Endothelial cell of umbilical vein (primary cell): ENCODE measurements around the gene CUL9. TPM values are rescaled to one million over a fixed set of nuclear protein-coding genes. Genes with fewer than 3 reads are reported as not detected.

Source experiments
- BruUV-seq: library from RNA; stranded (reverse); fragments of 400-500 nt; replicated peaks from 2 replicates; lab custom pipeline; 2021; lab: Mats Ljungman, UMichigan
- CTCF ChIA-PET: fragments of 300-600, 350-600 bp; sonication (Branson Sonifier 250); formaldehyde crosslinking; loops from one replicate; lab custom pipeline; 2021; ENCODE audit warnings: antibody characterized with exemption, inconsistent platforms; lab: Charles Lee
- POLR2A ChIA-PET: fragments of 300-600, 350-600 bp; sonication (Branson Sonifier 250); formaldehyde crosslinking; loops from one replicate; lab custom pipeline; 2021; ENCODE audit warnings: antibody characterized with exemption, inconsistent platforms; lab: Charles Lee
- DNase-seq: peaks from one replicate; pipeline ENCODE4 v3.0.0-alpha.2; 2011; ENCODE audit warnings: low read depth, low spot score
- FAIRE-seq: peaks from 2 replicates; lab custom pipeline; 2011; peaks lifted over from hg19 to GRCh38; lab: Jason Lieb, UNC
- H2AFZ ChIP-seq: 2 replicates; pipeline ENCODE4 v1.6.0; 2012; ENCODE audit warnings: low read depth, low read length, control low read depth, inconsistent platforms
- H3K27ac ChIP-seq: 2 replicates; pipeline ENCODE4 v1.5.1; 2011; ENCODE audit warnings: low read depth, mild to moderate bottlenecking, control low read depth, low read length, moderate library complexity; ENCODE audit not compliant: insufficient read depth
- H3K27me3 ChIP-seq, 2 experiments: 2 replicates each; pipeline versions ENCODE4 v1.6.0 to v1.6.1; 2011; ENCODE audit warnings: low read length in 2 of 2, mixed read lengths in 1 of 2; ENCODE audit not compliant: control insufficient read depth in 2 of 2, insufficient read depth in 2 of 2
- H3K36me3 ChIP-seq, 2 experiments: 2 replicates in 1 of 2; 3 replicates in 1 of 2; pipeline ENCODE4 v1.5.1; 2011; ENCODE audit warnings: low read length in 2 of 2, mild to moderate bottlenecking in 1 of 2, moderate library complexity in 1 of 2; ENCODE audit not compliant: control insufficient read depth in 2 of 2, insufficient read depth in 2 of 2; ENCODE audit errors: extremely low read depth in 1 of 2
- H3K4me1 ChIP-seq: 3 replicates; pipeline ENCODE4 v1.5.1; 2011; ENCODE audit warnings: mild to moderate bottlenecking, low read length; ENCODE audit not compliant: control insufficient read depth, insufficient read depth; ENCODE audit errors: extremely low read depth
- H3K4me2 ChIP-seq: 2 replicates; pipeline ENCODE4 v1.6.1; 2011; ENCODE audit warnings: low read length, control low read depth, mixed read lengths; ENCODE audit not compliant: insufficient read depth
- H3K4me3 ChIP-seq, 3 experiments: fragments of 200-600 bp in 1 of 3; sonication (generic), shearing (Covaris generic) in 1 of 3; replicated peaks in 1 of 3; 2 replicates each; pipeline ENCODE4 v1.5.1; 2011 to 2016; ENCODE audit warnings: control low read depth in 3 of 3, low read length in 3 of 3, mild to moderate bottlenecking in 2 of 3, inconsistent platforms in 1 of 3, low read depth in 1 of 3, moderate library complexity in 1 of 3; ENCODE audit not compliant: insufficient read depth in 1 of 3
- H3K79me2 ChIP-seq: 2 replicates; pipeline ENCODE4 v1.6.0; 2012; ENCODE audit warnings: low read length, inconsistent platforms; ENCODE audit not compliant: control insufficient read depth, insufficient read depth
- H3K9ac ChIP-seq: replicated peaks from 2 replicates; pipeline ENCODE3; 2011; ENCODE audit warnings: low read length, control low read depth; ENCODE audit not compliant: insufficient read depth; ENCODE audit errors: extremely low read depth
- H3K9me1 ChIP-seq: replicated peaks from 3 replicates; pipeline ENCODE4 v1.6.0; 2011; ENCODE audit warnings: mild to moderate bottlenecking, low read length; ENCODE audit not compliant: control insufficient read depth, insufficient read depth; ENCODE audit errors: extremely low read depth
- H3K9me3 ChIP-seq: replicated peaks from 2 replicates; pipeline ENCODE4 v1.5.1; 2012; ENCODE audit warnings: low read length, inconsistent platforms; ENCODE audit not compliant: control insufficient read depth, insufficient read depth
- H4K20me1 ChIP-seq: replicated peaks from 2 replicates; pipeline ENCODE3; 2011; ENCODE audit warnings: mild to moderate bottlenecking, low read length; ENCODE audit not compliant: control insufficient read depth, insufficient read depth; ENCODE audit errors: extremely low read depth
- CTCF ChIP-seq, 2 donors: IDR thresholded peaks; 1 replicate in 1 of 2; 2 replicates in 1 of 2; pipeline ENCODE4 v1.5.1; 2011; ENCODE audit warnings: low read length in 2 of 2, mild to moderate bottlenecking in 2 of 2, moderate library complexity in 2 of 2, control low read depth in 1 of 2, inconsistent platforms in 1 of 2, low read depth in 1 of 2; ENCODE audit not compliant: insufficient read depth in 1 of 2; ENCODE audit errors: extremely low read depth in 1 of 2
- EZH2 ChIP-seq: IDR thresholded peaks from 2 replicates; pipeline ENCODE4 v1.6.1; 2012; ENCODE audit warnings: borderline replicate concordance, low read depth, mild to moderate bottlenecking, moderate library complexity, low read length, inconsistent platforms; ENCODE audit not compliant: severe bottlenecking
- FOS ChIP-seq: IDR thresholded peaks from 2 replicates; pipeline ENCODE4 v1.6.1; 2011; ENCODE audit warnings: mild to moderate bottlenecking, low read length, moderate library complexity, borderline replicate concordance; ENCODE audit not compliant: insufficient read depth
- GATA2 ChIP-seq: IDR thresholded peaks from 2 replicates; pipeline ENCODE4 v1.7.0; 2011; ENCODE audit warnings: low read depth, mild to moderate bottlenecking, moderate library complexity, mixed read lengths, low read length; ENCODE audit not compliant: insufficient read length, insufficient read depth
- JUN ChIP-seq: IDR thresholded peaks from 2 replicates; pipeline ENCODE4 v1.6.1; 2011; ENCODE audit warnings: borderline replicate concordance, low read depth; ENCODE audit not compliant: insufficient read length, insufficient read depth
- MAX ChIP-seq: IDR thresholded peaks from 2 replicates; pipeline ENCODE4 v1.6.1; 2011; ENCODE audit not compliant: insufficient read depth, insufficient read length
- MYC ChIP-seq: IDR thresholded peaks from one replicate; pipeline ENCODE4 v1.6.1; 2011; ENCODE audit warnings: mild to moderate bottlenecking, low read depth, low read length
- POLR2A ChIP-seq: IDR thresholded peaks from 2 replicates; pipeline ENCODE4 v1.6.1; 2012; ENCODE audit warnings: low read depth, mild to moderate bottlenecking, control low read depth, low read length
- POLR2AphosphoS5 ChIP-seq: IDR thresholded peaks from 2 replicates; pipeline ENCODE4 v1.6.1; 2012; ENCODE audit warnings: low read depth, mild to moderate bottlenecking, control low read depth, low read length, moderate library complexity; ENCODE audit not compliant: insufficient read depth
- dilution Hi-C: fragments of 300-500 bp; cut with MboI; formaldehyde crosslinking; loops from one replicate; pipeline ENCODE4 v1.15.0; 2019; ENCODE audit warnings: low sequenced_read_pairs; ENCODE audit not compliant: extremely low pct_ligation_motif_present
- intact Hi-C: fragments of 100-400 bp; cut with micrococcal nuclease; formaldehyde crosslinking; loops from one replicate; pipeline ENCODE4 v1.10.0; 2022
- polyA plus RNA-seq, 4 experiments: library from polyadenylated mRNA; depleted of rRNA in 3 of 4; stranded (reverse) in 3 of 4; unstranded in 1 of 4; fragments of >200 nt; gene quantifications; 2 replicates each; pipeline versions ENCODE4 v1.2.1 to v1.2.3, GENCODE V29; 2011 to 2012; ENCODE audit warnings: missing spikeins in 1 of 4
- total RNA-seq: library from RNA; stranded (reverse); gene quantifications from 2 replicates; pipeline ENCODE4 v1.2.3, GENCODE V29; 2021

The CUL9 gene
- total and polyA plus RNA-seq, 2 donors (not counting 3 experiments of a cell fraction or from before 2014, with no cell fraction given): 38.7 to 46.0 TPM

- TF ChIP-seq GATA2 (no peak), POLR2AphosphoS5 (no peak), JUN (no peak), POLR2A (no peak), CTCF (IDR thresholded peaks at IDR 0.05; ENCODE audit: extremely low read depth in 1 of 2, insufficient read depth in 1 of 2, low read depth in 1 of 2, low read length in 2 of 2) (no peak), MYC (no peak), MAX (no peak), EZH2 (no peak), FOS (no peak)
- POLR2A ChIA-PET: no interaction called here
- Histone ChIP-seq H3K79me2 (no peaks in the 10 kb centered on the region), H3K27me3 (peaks cover under 1 to 2% of the 10 kb centered on the region in 2 experiments), H3K4me2 (no peak overlapping the region), H3K9ac (no peak overlapping the region), H2AFZ (no peak overlapping the region), H4K20me1 (no peaks in the 10 kb centered on the region), H3K4me1 (no peaks in the 10 kb centered on the region), H3K4me3 (no peak overlapping the region), H3K27ac (no peak overlapping the region), H3K9me3 (no peaks in the 10 kb centered on the region), H3K9me1 (no peaks in the 10 kb centered on the region), H3K36me3 (no peaks in the 10 kb centered on the region)
- CTCF ChIA-PET: no interaction called here
- DNase-seq: no peak
- dilution Hi-C loops: no loop called here
- FAIRE-seq: no peak
- BruUV-seq: no TSS peak
- intact Hi-C loops: no loop called here
These were observed 74.8 kb downstream of the CUL9 start for GRCh38 chr6:43256670-43257366.
